K562 (cell line): ENCODE data around the gene ACTRT2. TPM values are rescaled to one million over a fixed set of nuclear protein-coding genes. Genes with fewer than 3 reads are reported as not detected.

Experiments used
- CAMTA2 ChIP-seq: fragments of 250-450 bp; sonication (Bioruptor Pico); conservative IDR thresholded peaks from 2 replicates; pipeline ENCODE4 v1.5.1; 2022
- CEBPZ ChIP-seq: fragments of 150-350 bp; IDR thresholded peaks from 2 replicates; pipeline ENCODE4 v1.6.1; 2014; ENCODE audit warnings: low read depth, mild to moderate bottlenecking, low read length, borderline replicate concordance
- MAFF ChIP-seq: IDR thresholded peaks from 2 replicates; pipeline ENCODE4 v1.6.1; 2012; ENCODE audit warnings: low read length, improper control_type of control experiment
- ZNF584 ChIP-seq: fragments of 200-800 bp; sonication (Bioruptor generic); IDR thresholded peaks from 2 replicates; pipeline ENCODE4 v1.6.1; 2016; ENCODE audit warnings: low read depth, mild to moderate bottlenecking, missing genetic modification characterization, missing compliant biosample characterization
- polyA plus RNA-seq, 8 experiments: library from polyadenylated mRNA; depleted of rRNA in 4 of 8; stranded (reverse) in 5 of 8; unstranded in 3 of 8; fragments of >200 nt; fragmentation: Nextera tagmentation in 2 of 8; fragmentation: Illumina TruSeq in 1 of 8; extraction: Ambion mirVana in 2 of 8; extraction: Trizol in 1 of 8; gene quantifications; 2 replicates each; pipeline versions ENCODE4 v1.2.1 to v1.2.3, GENCODE V29; 2011 to 2014; ENCODE audit warnings: inconsistent platforms in 1 of 8, missing spikeins in 1 of 8
- total RNA-seq, 7 experiments: library from RNA; depleted of rRNA in 6 of 7; stranded (reverse); fragments of >200 nt in 6 of 7; fragmentation: Illumina TruSeq in 2 of 7; extraction: Trizol in 2 of 7; gene quantifications; 2 replicates each; pipeline versions ENCODE4 v1.2.1 to v1.2.3, GENCODE V29; 2011 to 2021; ENCODE audit warnings: low replicate concordance in 1 of 7
- TF ChIP-seq, protein P1 (sequence below): fragments of 450-650 bp; IDR thresholded peaks from 2 replicates; pipeline ENCODE4 v1.6.1; 2016; ENCODE audit warnings: antibody characterized with exemption

ACTRT2 gene
- total and polyA plus RNA-seq, 9 of the 15 experiments (the other 6 are each of a cell fraction or from before 2014, with no cell fraction given): not detected

GRCh38 chr1:3003941-3004270 is 17.4 kb upstream of the ACTRT2 start (continued):
- TF ChIP-seq CEBPZ: no peak
- TF ChIP-seq CAMTA2 (CRISPR knock-in tag): no peak
- TF ChIP-seq MAFF: no peak
- no peak for TF ChIP-seq ZNF584 (CRISPR knock-in tag)
- TF ChIP-seq, protein P1, sequence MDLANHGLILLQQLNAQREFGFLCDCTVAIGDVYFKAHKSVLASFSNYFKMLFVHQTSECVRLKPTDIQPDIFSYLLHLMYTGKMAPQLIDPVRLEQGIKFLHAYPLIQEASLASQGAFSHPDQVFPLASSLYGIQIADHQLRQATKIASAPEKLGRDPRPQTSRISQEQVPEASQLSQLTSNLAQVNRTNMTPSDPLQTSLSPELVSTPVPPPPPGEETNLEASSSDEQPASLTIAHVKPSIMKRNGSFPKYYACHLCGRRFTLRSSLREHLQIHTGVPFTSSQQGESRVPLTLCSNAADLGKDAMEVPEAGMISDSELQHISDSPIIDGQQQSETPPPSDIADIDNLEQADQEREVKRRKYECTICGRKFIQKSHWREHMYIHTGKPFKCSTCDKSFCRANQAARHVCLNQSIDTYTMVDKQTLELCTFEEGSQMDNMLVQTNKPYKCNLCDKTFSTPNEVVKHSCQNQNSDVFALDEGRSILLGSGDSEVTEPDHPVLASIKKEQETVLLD: no peak
- TF ChIP-seq, all 486 proteins: peak for 0
